ENCODE measurements around the gene NOVA1. TPM values are rescaled to one million over a fixed set of nuclear protein-coding genes. Genes with fewer than 3 reads are reported as not detected.

The NOVA1 gene
- total and polyA plus RNA-seq, 9 donors: 3.9 to 11.7 (median 7.4) TPM

GRCh38 chr14:26401179-26401968 is 196.5 kb downstream of the NOVA1 start:
- H3K27me3 ChIP-seq: no peaks in the 10 kb centered on the region
- H3K27ac ChIP-seq: no peak overlapping the region
- no peak overlapping the region for H3K4me3 ChIP-seq
- DNase-seq: no peak
- WGBS, 3 donors: 67 to 74% (median 71%) methylated on average over 11 of the region's 11 CpGs
- H3K4me1 ChIP-seq (ENCODE audit: insufficient read depth): no peaks in the 10 kb centered on the region
- intact Hi-C loops (cut with DNase I): no loop called here
- H3K36me3 ChIP-seq: no peaks in the 10 kb centered on the region
- no peaks in the 10 kb centered on the region for H3K9me3 ChIP-seq
- TF ChIP-seq CTCF (IDR thresholded peaks at IDR 0.05) (no peak), EP300 (IDR thresholded peaks at IDR 0.05) (no peak), POLR2A (IDR thresholded peaks at IDR 0.05) (no peak)

GRCh38 chr14:26400373-26400772 is 197.5 kb downstream of the NOVA1 start:
- Histone ChIP-seq H3K27ac (no peak overlapping the region), H3K4me1 (ENCODE audit: insufficient read depth) (no peaks in the 10 kb centered on the region), H3K4me3 (no peak overlapping the region), H3K27me3 (no peaks in the 10 kb centered on the region), H3K9me3 (no peaks in the 10 kb centered on the region), H3K36me3 (no peaks in the 10 kb centered on the region)
- no peak for DNase-seq
- TF ChIP-seq CTCF (IDR thresholded peaks at IDR 0.05) (no peak), EP300 (IDR thresholded peaks at IDR 0.05) (no peak), POLR2A (IDR thresholded peaks at IDR 0.05) (no peak)
- intact Hi-C loops (cut with DNase I): no loop called here
- WGBS, 3 donors: 73 to 84% (median 82%) methylated on average over 1 of the region's 1 CpG

- no peak overlapping the region for H3K4me3 ChIP-seq
- no peaks in the 10 kb centered on the region for H3K36me3 ChIP-seq
- H3K9me3 ChIP-seq: no peaks in the 10 kb centered on the region
- no peak for DNase-seq
- TF ChIP-seq POLR2A (IDR thresholded peaks at IDR 0.05) (no peak), EP300 (IDR thresholded peaks at IDR 0.05) (no peak)
- no peaks in the 10 kb centered on the region for H3K27me3 ChIP-seq
- H3K4me1 ChIP-seq (ENCODE audit: insufficient read depth): peaks cover 2% of the 10 kb centered on the region
- intact Hi-C loops (cut with DNase I): no loop called here
- H3K27ac ChIP-seq: no peak overlapping the region
These were observed 199.2 kb downstream of the NOVA1 start for GRCh38 chr14:26398616-26399015.

Measured in ovary (tissue), 9 donors.